WTC11 (cell line): ENCODE results near the gene ANO10. TPM values are rescaled to one million over a fixed set of nuclear protein-coding genes. Genes with fewer than 3 reads are reported as not detected.

Experiments
- ATAC-seq: fragments of 200-7000 bp; cut with Tn5 transposase; 2 replicates; pipeline ENCODE4 v1.10.0; 2021; ENCODE audit warnings: mild to moderate bottlenecking, moderate library complexity
- CTCF ChIA-PET: fragments of 300-600 bp; sonication (Branson Sonifier 250); formaldehyde crosslinking; loops from one replicate; lab custom pipeline; 2021; ENCODE audit warnings: antibody characterized with exemption; lab: Charles Lee
- POLR2A ChIA-PET: fragments of 350-600 bp; sonication (Branson Sonifier 250); formaldehyde crosslinking; loops from one replicate; lab custom pipeline; 2021; ENCODE audit warnings: antibody characterized with exemption; lab: Charles Lee
- DNase-seq: peaks from one replicate; pipeline ENCODE4 v3.0.0; 2021; ENCODE audit warnings: low spot score
- H3K27ac Mint-ChIP-seq: 2 replicates; pipeline ENCODE4 v1.8.0; 2021; ENCODE audit warnings: mixed read lengths
- H3K27me3 Mint-ChIP-seq: 2 replicates; pipeline ENCODE4 v1.8.0; 2021; ENCODE audit warnings: low read depth, mild to moderate bottlenecking, moderate library complexity, mixed read lengths
- H3K36me3 Mint-ChIP-seq: 2 replicates; pipeline ENCODE4 v1.8.0; 2021; ENCODE audit warnings: mixed read lengths
- H3K4me1 Mint-ChIP-seq: 2 replicates; pipeline ENCODE4 v1.8.0; 2022; ENCODE audit warnings: mixed read lengths
- H3K4me3 Mint-ChIP-seq: 2 replicates; pipeline ENCODE4 v1.8.0; 2021; ENCODE audit warnings: mild to moderate bottlenecking, moderate library complexity, mixed read lengths
- H3K9me3 Mint-ChIP-seq: 2 replicates; pipeline ENCODE4 v1.8.0; 2021; ENCODE audit warnings: mixed read lengths
- ATF6 ChIP-seq: sonication (generic); formaldehyde crosslinking; IDR thresholded peaks from 2 replicates; pipeline ENCODE4 v1.8.1; 2023; ENCODE audit warnings: mild to moderate bottlenecking, missing genetic modification reagents
- CDX4 ChIP-seq: fragments of 250-450 bp; sonication (Bioruptor Pico); IDR thresholded peaks from 2 replicates; pipeline ENCODE4 v1.9.0; 2021; ENCODE audit warnings: moderate library complexity, mild to moderate bottlenecking, inconsistent platforms, borderline replicate concordance
- CREB1 ChIP-seq: sonication (generic); formaldehyde crosslinking; IDR thresholded peaks from 2 replicates; pipeline ENCODE4 v1.8.0; 2023; ENCODE audit warnings: mild to moderate bottlenecking, missing genetic modification reagents
- CTCF ChIP-seq: fragments of 200-600 bp; IDR thresholded peaks from 2 replicates; pipeline ENCODE4 v1.8.0; 2022; ENCODE audit warnings: antibody characterized with exemption
- ELF4 ChIP-seq: sonication (generic); formaldehyde crosslinking; IDR thresholded peaks from 2 replicates; pipeline ENCODE4 v1.8.1; 2022; ENCODE audit warnings: low read depth, mild to moderate bottlenecking, moderate library complexity, missing genetic modification reagents
- EMX1 ChIP-seq: fragments of 250-450 bp; sonication (Bioruptor Pico); IDR thresholded peaks from 2 replicates; pipeline ENCODE4 v1.8.0; 2021; ENCODE audit warnings: mild to moderate bottlenecking
- ESRRA ChIP-seq: sonication (generic); formaldehyde crosslinking; IDR thresholded peaks from 2 replicates; pipeline ENCODE4 v1.8.1; 2022; ENCODE audit warnings: mild to moderate bottlenecking, missing genetic modification reagents, borderline replicate concordance
- FOXK1 ChIP-seq: sonication (generic); formaldehyde crosslinking; IDR thresholded peaks from 2 replicates; pipeline ENCODE4 v1.8.0; 2022; ENCODE audit warnings: mild to moderate bottlenecking, moderate library complexity, missing genetic modification reagents
- FOXP1 ChIP-seq: sonication (generic); formaldehyde crosslinking; IDR thresholded peaks from 2 replicates; pipeline ENCODE4 v1.8.0; 2022; ENCODE audit warnings: missing genetic modification reagents, mild to moderate bottlenecking, moderate library complexity, borderline replicate concordance
- GRHL2 ChIP-seq: fragments of 250-450 bp; sonication (Bioruptor Pico); IDR thresholded peaks from 2 replicates; pipeline ENCODE4 v1.8.0; 2022; ENCODE audit warnings: mild to moderate bottlenecking, moderate library complexity; ENCODE audit not compliant: insufficient replicate concordance, severe bottlenecking
- IRF2 ChIP-seq: sonication (generic); formaldehyde crosslinking; IDR thresholded peaks from 2 replicates; pipeline ENCODE4 v1.8.0; 2022; ENCODE audit warnings: low read depth, missing genetic modification reagents, borderline replicate concordance
- MXD4 ChIP-seq: fragments of 250-450 bp; sonication (Bioruptor Pico); IDR thresholded peaks from 2 replicates; pipeline ENCODE4 v1.8.0; 2021; ENCODE audit warnings: mild to moderate bottlenecking, moderate library complexity, borderline replicate concordance
- PRRX2 ChIP-seq: fragments of 250-450 bp; sonication (Bioruptor Pico); IDR thresholded peaks from 2 replicates; pipeline ENCODE4 v1.8.0; 2021; ENCODE audit warnings: mild to moderate bottlenecking
- TEAD1 ChIP-seq: sonication (generic); formaldehyde crosslinking; IDR thresholded peaks from 2 replicates; pipeline ENCODE4 v1.8.0; 2022; ENCODE audit warnings: mild to moderate bottlenecking, missing genetic modification reagents
- ZBTB43 ChIP-seq: sonication (generic); formaldehyde crosslinking; IDR thresholded peaks from 2 replicates; pipeline ENCODE4 v1.8.1; 2023; ENCODE audit warnings: mild to moderate bottlenecking, missing genetic modification reagents
- ZMAT4 ChIP-seq: fragments of 250-450 bp; sonication (Bioruptor Pico); IDR thresholded peaks from 2 replicates; pipeline ENCODE4 v1.9.0; 2021; ENCODE audit warnings: mild to moderate bottlenecking
- ZNF219 ChIP-seq: sonication (generic); formaldehyde crosslinking; IDR thresholded peaks from 2 replicates; pipeline ENCODE4 v1.8.0; 2023; ENCODE audit warnings: missing genetic modification reagents, mild to moderate bottlenecking, borderline replicate concordance
- ZNF232 ChIP-seq: sonication (generic); formaldehyde crosslinking; IDR thresholded peaks from 2 replicates; pipeline ENCODE4 v1.8.0; 2022; ENCODE audit warnings: mild to moderate bottlenecking, missing genetic modification reagents
- ZNF416 ChIP-seq: fragments of 250-450 bp; sonication (Bioruptor Pico); IDR thresholded peaks from 2 replicates; pipeline ENCODE4 v1.9.0; 2021; ENCODE audit warnings: mild to moderate bottlenecking, inconsistent platforms
- ZNF423 ChIP-seq: fragments of 250-450 bp; sonication (Bioruptor Pico); IDR thresholded peaks from 2 replicates; pipeline ENCODE4 v2.1.2; 2022; ENCODE audit warnings: mild to moderate bottlenecking, moderate library complexity
- total RNA-seq: library from RNA; stranded (reverse); gene quantifications from 3 replicates; pipeline ENCODE4 v1.2.3, GENCODE V29; 2021

Gene ANO10
- total RNA-seq, 1 experiment from 2014 or later = 35.1 TPM

GRCh38 chr3:43478118-43478785, 143.6 kb downstream of the ANO10 start (continued):
- TF ChIP-seq CTCF (no peak), ZNF232 (no peak), FOXK1 (CRISPR knock-in tag) (no peak), MXD4 (CRISPR knock-in tag) (no peak)

GRCh38 chr3:43477600-43477999, 144.2 kb downstream of the ANO10 start:
- H3K27me3 Mint-ChIP-seq = peaks cover 38% of the 10 kb centered on the region
- H3K27ac Mint-ChIP-seq = no peak overlapping the region
- no peak overlapping the region for H3K4me3 Mint-ChIP-seq
- ATAC-seq = no peak
- CTCF ChIA-PET = no interaction called here
- TF ChIP-seq ZNF219 (CRISPR knock-in tag) (no peak), ZNF416 (CRISPR knock-in tag) (no peak), ESRRA (CRISPR knock-in tag) (no peak), EMX1 (no peak)
- no peak for DNase-seq
- 0 out of 2 replicates have a peak, but pooled peaks cover 10% of the 10 kb centered on the region for H3K36me3 Mint-ChIP-seq
- H3K9me3 Mint-ChIP-seq = peaks cover 7% of the 10 kb centered on the region
- POLR2A ChIA-PET = no interaction called here
- H3K4me1 Mint-ChIP-seq = peaks cover 45% of the 10 kb centered on the region

GRCh38 chr3:43473737-43474136, 148.1 kb downstream of the ANO10 start:
- H3K4me1 Mint-ChIP-seq = peaks cover 12% of the 10 kb centered on the region
- no peak overlapping the region for H3K27ac Mint-ChIP-seq
- H3K9me3 Mint-ChIP-seq = no peaks in the 10 kb centered on the region
- peaks cover 25% of the 10 kb centered on the region for H3K27me3 Mint-ChIP-seq
- POLR2A ChIA-PET = no interaction called here
- TF ChIP-seq ZNF423 (CRISPR knock-in tag) (no peak), TEAD1 (CRISPR knock-in tag) (no peak), ZBTB43 (CRISPR knock-in tag) (no peak), IRF2 (CRISPR knock-in tag) (no peak), CDX4 (no peak), ELF4 (no peak), FOXP1 (CRISPR knock-in tag) (no peak), PRRX2 (CRISPR knock-in tag) (no peak), ATF6 (CRISPR knock-in tag) (no peak), MXD4 (CRISPR knock-in tag) (no peak), CREB1 (no peak), ZMAT4 (CRISPR knock-in tag) (no peak), GRHL2 (no peak), EMX1 (no peak)
- TF ChIP-seq, all 79 proteins: peak for 0
- CTCF ChIA-PET = interaction anchor here (2.0 kb wide), 1 partner anchor 29 kb away, joined by 6 read pairs; no protein-coding TSS in a partner anchor
- no peak for DNase-seq
- no peak for ATAC-seq
- no peak overlapping the region for H3K4me3 Mint-ChIP-seq
- no peaks in the 10 kb centered on the region for H3K36me3 Mint-ChIP-seq
